Prostate gland (tissue), 2 donors: ENCODE results near the gene BMERB1.

Source experiments
- CTCF ChIP-seq, 4 experiments: fragments of 200-600 bp in 2 of 4; fragments of 450-650 bp in 2 of 4; sonication (generic) in 2 of 4; IDR thresholded peaks; 1 replicate in 3 of 4; 2 replicates in 1 of 4; pipeline ENCODE4 v1.5.1; 2016 to 2019; ENCODE audit warnings: antibody characterized with exemption in 4 of 4, mild to moderate bottlenecking in 2 of 4, moderate library complexity in 2 of 4
- POLR2A ChIP-seq: fragments of 450-650 bp; IDR thresholded peaks from one replicate; pipeline ENCODE4 v1.6.1; 2016; ENCODE audit warnings: antibody characterized with exemption, mild to moderate bottlenecking

GRCh38 chr16:15445450-15445849 is 11.1 kb downstream of the BMERB1 start:
- TF ChIP-seq CTCF (IDR thresholded peaks at IDR 0.05) (no peak), POLR2A (no peak)
